ENCODE measurements around the gene SCUBE1.
A peak's percentile ranks its signal among the peaks of the same experiment; 100 is the strongest.

Gene SCUBE1

GRCh38 chr22:43273902-43274484 lies 69.2 kb downstream of the SCUBE1 start:
- Mint-ChIP-seq H3K27ac (no peak overlapping the region), H3K36me3 (no peaks in the 10 kb centered on the region), H3K9me3 (no peaks in the 10 kb centered on the region), H3K4me1 (peaks cover 27% of the 10 kb centered on the region), H3K4me3 (no peak overlapping the region)
- peak; percentile 12 to 65 for DNase-seq (ENCODE audit: low spot score in 2 of 2)
- ATAC-seq, result peak; percentile 64

GRCh38 chr22:43272869-43273318 lies 70.3 kb downstream of the SCUBE1 start:
- DNase-seq (ENCODE audit: low spot score in 2 of 2) (no peak), ATAC-seq (no peak)
- H3K4me1 Mint-ChIP-seq, result peaks cover 27% of the 10 kb centered on the region
- H3K27ac Mint-ChIP-seq, result peak overlapping the region; percentile 71
- H3K9me3 Mint-ChIP-seq, result no peaks in the 10 kb centered on the region
- H3K36me3 Mint-ChIP-seq, result no peaks in the 10 kb centered on the region
- no peak overlapping the region for H3K4me3 Mint-ChIP-seq

GRCh38 chr22:43272301-43272700 lies 70.9 kb downstream of the SCUBE1 start:
- DNase-seq (ENCODE audit: low spot score in 2 of 2) (no peak), ATAC-seq (no peak)
- Mint-ChIP-seq H3K9me3 (no peaks in the 10 kb centered on the region), H3K27ac (peak overlapping the region; percentile 71), H3K4me3 (no peak overlapping the region), H3K36me3 (no peaks in the 10 kb centered on the region), H3K4me1 (peaks cover 27% of the 10 kb centered on the region)

GRCh38 chr22:43270949-43271348 lies 72.2 kb downstream of the SCUBE1 start:
- Mint-ChIP-seq H3K4me3 (no peak overlapping the region), H3K4me1 (peaks cover 20% of the 10 kb centered on the region), H3K27ac (no peak overlapping the region), H3K9me3 (no peaks in the 10 kb centered on the region), H3K36me3 (no peaks in the 10 kb centered on the region)
- ATAC-seq (no peak), DNase-seq (ENCODE audit: low spot score in 2 of 2) (no peak)

- H3K36me3 Mint-ChIP-seq, result no peaks in the 10 kb centered on the region
- H3K27ac Mint-ChIP-seq, result no peak overlapping the region
- ATAC-seq (no peak), DNase-seq (ENCODE audit: low spot score in 2 of 2) (no peak)
- no peak overlapping the region for H3K4me3 Mint-ChIP-seq
- peaks cover 16% of the 10 kb centered on the region for H3K4me1 Mint-ChIP-seq
- H3K9me3 Mint-ChIP-seq, result no peaks in the 10 kb centered on the region
These were observed 72.8 kb downstream of the SCUBE1 start for GRCh38 chr22:43270314-43270908.

- no peaks in the 10 kb centered on the region for H3K9me3 Mint-ChIP-seq
- DNase-seq (ENCODE audit: low spot score in 2 of 2), result no peak
- ATAC-seq, result no peak
- no peak overlapping the region for H3K4me3 Mint-ChIP-seq
- H3K4me1 Mint-ChIP-seq, result peaks cover 21% of the 10 kb centered on the region
- H3K27ac Mint-ChIP-seq, result no peak overlapping the region
- H3K36me3 Mint-ChIP-seq, result no peaks in the 10 kb centered on the region
These were observed 73.5 kb downstream of the SCUBE1 start for GRCh38 chr22:43269646-43270045.

GRCh38 chr22:43269246-43269645 lies 73.9 kb downstream of the SCUBE1 start:
- peaks cover 25% of the 10 kb centered on the region for H3K4me1 Mint-ChIP-seq
- H3K9me3 Mint-ChIP-seq, result no peaks in the 10 kb centered on the region
- no peak overlapping the region for H3K27ac Mint-ChIP-seq
- no peak for ATAC-seq
- H3K4me3 Mint-ChIP-seq, result no peak overlapping the region
- H3K36me3 Mint-ChIP-seq, result no peaks in the 10 kb centered on the region
- no peak for DNase-seq (ENCODE audit: low spot score in 2 of 2)

- peaks cover 30% of the 10 kb centered on the region for H3K4me1 Mint-ChIP-seq
- DNase-seq (ENCODE audit: low spot score in 2 of 2) (no peak), ATAC-seq (no peak)
- no peaks in the 10 kb centered on the region for H3K36me3 Mint-ChIP-seq
- H3K4me3 Mint-ChIP-seq, result no peak overlapping the region
- no peaks in the 10 kb centered on the region for H3K9me3 Mint-ChIP-seq
- H3K27ac Mint-ChIP-seq, result no peak overlapping the region
These were observed 75.1 kb downstream of the SCUBE1 start for GRCh38 chr22:43267981-43268660.

- Mint-ChIP-seq H3K4me1 (peaks cover 35% of the 10 kb centered on the region), H3K36me3 (no peaks in the 10 kb centered on the region), H3K4me3 (no peak overlapping the region), H3K9me3 (no peaks in the 10 kb centered on the region), H3K27ac (no peak overlapping the region)
- ATAC-seq, result no peak
- no peak for DNase-seq (ENCODE audit: low spot score in 2 of 2)
These were observed 75.7 kb downstream of the SCUBE1 start for GRCh38 chr22:43267332-43267980.

- DNase-seq (ENCODE audit: low spot score in 2 of 2) (no peak), ATAC-seq (no peak)
- Mint-ChIP-seq H3K4me1 (peaks cover 35% of the 10 kb centered on the region), H3K27ac (no peak overlapping the region), H3K4me3 (no peak overlapping the region), H3K9me3 (no peaks in the 10 kb centered on the region), H3K36me3 (no peaks in the 10 kb centered on the region)
These were observed 77.1 kb downstream of the SCUBE1 start for GRCh38 chr22:43266076-43266475.

GRCh38 chr22:43263645-43264514 lies 79.3 kb downstream of the SCUBE1 start:
- DNase-seq (ENCODE audit: low spot score in 2 of 2) (peak; percentile 71 to 91), ATAC-seq (peak; percentile 95)
- no peaks in the 10 kb centered on the region for H3K9me3 Mint-ChIP-seq
- H3K4me3 Mint-ChIP-seq, result peak overlapping the region; percentile 70
- peaks cover 35% of the 10 kb centered on the region for H3K4me1 Mint-ChIP-seq
- peak overlapping the region; percentile 91 for H3K27ac Mint-ChIP-seq
- no peaks in the 10 kb centered on the region for H3K36me3 Mint-ChIP-seq

GRCh38 chr22:43262990-43263644 lies 80.1 kb downstream of the SCUBE1 start:
- Mint-ChIP-seq H3K9me3 (no peaks in the 10 kb centered on the region), H3K27ac (peak overlapping the region; percentile 91), H3K4me1 (peaks cover 35% of the 10 kb centered on the region), H3K4me3 (peak overlapping the region; percentile 70), H3K36me3 (no peaks in the 10 kb centered on the region)
- ATAC-seq (peak; percentile 74), DNase-seq (ENCODE audit: low spot score in 2 of 2) (peak; percentile 13 to 61)

- Mint-ChIP-seq H3K27ac (peak overlapping the region; percentile 32), H3K4me3 (no peak overlapping the region), H3K9me3 (no peaks in the 10 kb centered on the region), H3K36me3 (no peaks in the 10 kb centered on the region), H3K4me1 (peaks cover 46% of the 10 kb centered on the region)
- DNase-seq (ENCODE audit: low spot score in 2 of 2), result no peak
- no peak for ATAC-seq
These were observed 82.6 kb downstream of the SCUBE1 start for GRCh38 chr22:43260331-43261231.

GRCh38 chr22:43257961-43258360 lies 85.2 kb downstream of the SCUBE1 start:
- no peak overlapping the region for H3K4me3 Mint-ChIP-seq
- no peaks in the 10 kb centered on the region for H3K9me3 Mint-ChIP-seq
- H3K36me3 Mint-ChIP-seq, result no peaks in the 10 kb centered on the region
- ATAC-seq, result no peak
- H3K27ac Mint-ChIP-seq, result no peak overlapping the region
- H3K4me1 Mint-ChIP-seq, result peaks cover 20% of the 10 kb centered on the region
- no peak for DNase-seq (ENCODE audit: low spot score in 2 of 2)
